Panc1 (cell line): ENCODE measurements around the gene FGF4. TPM values are rescaled to one million over a fixed set of nuclear protein-coding genes. Genes with fewer than 3 reads are reported as not detected.

Experiments
- ATAC-seq: fragments of 200-7000 bp; cut with Tn5 transposase; 2 replicates; pipeline ENCODE4 v1.9.1; 2020; ENCODE audit warnings: mild to moderate bottlenecking, moderate library complexity
- BruUV-seq: library from RNA; stranded (reverse); fragments of 400-500 nt; replicated peaks from 2 replicates; lab custom pipeline; 2021; lab: Mats Ljungman, UMichigan
- CTCF ChIA-PET: fragments of 300-600 bp; sonication (Branson Sonifier 250); formaldehyde crosslinking; loops from one replicate; lab custom pipeline; 2022; ENCODE audit warnings: antibody characterized with exemption; lab: Charles Lee
- POLR2A ChIA-PET: fragments of 300-600 bp; sonication (Branson Sonifier 250); formaldehyde crosslinking; loops from one replicate; lab custom pipeline; 2022; ENCODE audit warnings: antibody characterized with exemption; lab: Charles Lee
- DNase-seq: peaks from one replicate; pipeline ENCODE4 v3.0.0-alpha.2; 2010; ENCODE audit warnings: low read depth, low spot score
- H3K27ac ChIP-seq: 2 replicates; pipeline ENCODE4 v1.5.1; 2011; ENCODE audit warnings: mild to moderate bottlenecking, low read length, inconsistent platforms
- H3K27me3 ChIP-seq: fragments of 200-500 bp; sonication (Bioruptor generic); 2 replicates; pipeline ENCODE4 v1.6.0; 2014; ENCODE audit warnings: low read length, inconsistent platforms; ENCODE audit not compliant: control insufficient read depth, insufficient read depth
- H3K36me3 ChIP-seq: fragments of 200-500 bp; sonication (Bioruptor generic); 2 replicates; pipeline ENCODE4 v1.5.1; 2014; ENCODE audit warnings: inconsistent platforms, mild to moderate bottlenecking, low read length, moderate library complexity; ENCODE audit not compliant: control insufficient read depth, insufficient read depth
- H3K4me1 ChIP-seq: 2 replicates; pipeline ENCODE4 v1.5.1; 2011; ENCODE audit warnings: inconsistent platforms, mild to moderate bottlenecking, low read length, moderate library complexity; ENCODE audit not compliant: control insufficient read depth, insufficient read depth
- H3K4me3 ChIP-seq, 2 experiments: 2 replicates each; pipeline ENCODE4 v1.5.1; 2011 to 2012; ENCODE audit warnings: low read depth in 2 of 2, low read length in 2 of 2, mild to moderate bottlenecking in 2 of 2, inconsistent platforms in 1 of 2, moderate library complexity in 1 of 2
- H3K9me3 ChIP-seq: fragments of 200-500 bp; sonication (Bioruptor generic); 2 replicates; pipeline ENCODE4 v1.5.1; 2014; ENCODE audit warnings: low read depth, mild to moderate bottlenecking, inconsistent platforms, low read length, moderate library complexity; ENCODE audit not compliant: control insufficient read depth, insufficient read depth
- POLR2AphosphoS5 ChIP-seq: IDR thresholded peaks from 2 replicates; pipeline ENCODE4 v1.6.1; 2012; ENCODE audit warnings: mild to moderate bottlenecking, low read depth, low read length, moderate library complexity
- SIN3A ChIP-seq: IDR thresholded peaks from 2 replicates; pipeline ENCODE4 v1.6.1; 2012; ENCODE audit warnings: low read depth, mild to moderate bottlenecking, low read length, moderate library complexity, borderline replicate concordance; ENCODE audit not compliant: insufficient read depth
- TCF7L2 ChIP-seq: IDR thresholded peaks from 2 replicates; pipeline ENCODE4 v1.6.1; 2011; ENCODE audit warnings: mild to moderate bottlenecking, low read depth, low read length, inconsistent platforms
- in situ Hi-C: cut with HindIII; loops from 2 replicates; pipeline ENCODE4 v1.10.0; 2016; ENCODE audit warnings: low sequenced_read_pairs, low pct_unique_long_range_greater_than_20kb
- intact Hi-C: fragments of 100-400 bp; cut with micrococcal nuclease; formaldehyde crosslinking; loops from one replicate; pipeline ENCODE4 v1.10.0; 2022; ENCODE audit not compliant: unreplicated experiment
- total RNA-seq: library from RNA; stranded (reverse); gene quantifications from one replicate; pipeline ENCODE4 v1.2.1, GENCODE V29; 2021; ENCODE audit not compliant: unreplicated experiment
- TF ChIP-seq, protein P1 (sequence below), 2 experiments: IDR thresholded peaks; 2 replicates each; pipeline ENCODE4 v1.6.1; 2011 to 2012; ENCODE audit warnings: low read depth in 2 of 2, control low read depth in 1 of 2, low read length in 1 of 2, mild to moderate bottlenecking in 1 of 2, moderate library complexity in 1 of 2; ENCODE audit not compliant: insufficient read depth in 1 of 2
- TF ChIP-seq, protein P2 (sequence below): fragments of 450-650 bp; IDR thresholded peaks from 2 replicates; pipeline ENCODE4 v1.5.1; 2017; ENCODE audit warnings: mild to moderate bottlenecking

The FGF4 gene
- total RNA-seq, 1 experiment from 2014 or later: not detected

GRCh38 chr11:69746140-69746539, 29.0 kb downstream of the FGF4 start:
- CTCF ChIA-PET: no interaction called here
- intact Hi-C loops (no loop called here), in situ Hi-C loops (no loop called here)
- no peak for ATAC-seq
- Histone ChIP-seq H3K36me3 (no peaks in the 10 kb centered on the region), H3K4me1 (no peaks in the 10 kb centered on the region), H3K9me3 (no peaks in the 10 kb centered on the region), H3K27me3 (no peaks in the 10 kb centered on the region), H3K27ac (no peak overlapping the region), H3K4me3 (no peak overlapping the region)
- POLR2A ChIA-PET: no interaction called here
- no peak for DNase-seq
- no TSS peak for BruUV-seq
- TF ChIP-seq SIN3A (no peak), POLR2AphosphoS5 (no peak), TCF7L2 (no peak)
- TF ChIP-seq, protein P1, sequence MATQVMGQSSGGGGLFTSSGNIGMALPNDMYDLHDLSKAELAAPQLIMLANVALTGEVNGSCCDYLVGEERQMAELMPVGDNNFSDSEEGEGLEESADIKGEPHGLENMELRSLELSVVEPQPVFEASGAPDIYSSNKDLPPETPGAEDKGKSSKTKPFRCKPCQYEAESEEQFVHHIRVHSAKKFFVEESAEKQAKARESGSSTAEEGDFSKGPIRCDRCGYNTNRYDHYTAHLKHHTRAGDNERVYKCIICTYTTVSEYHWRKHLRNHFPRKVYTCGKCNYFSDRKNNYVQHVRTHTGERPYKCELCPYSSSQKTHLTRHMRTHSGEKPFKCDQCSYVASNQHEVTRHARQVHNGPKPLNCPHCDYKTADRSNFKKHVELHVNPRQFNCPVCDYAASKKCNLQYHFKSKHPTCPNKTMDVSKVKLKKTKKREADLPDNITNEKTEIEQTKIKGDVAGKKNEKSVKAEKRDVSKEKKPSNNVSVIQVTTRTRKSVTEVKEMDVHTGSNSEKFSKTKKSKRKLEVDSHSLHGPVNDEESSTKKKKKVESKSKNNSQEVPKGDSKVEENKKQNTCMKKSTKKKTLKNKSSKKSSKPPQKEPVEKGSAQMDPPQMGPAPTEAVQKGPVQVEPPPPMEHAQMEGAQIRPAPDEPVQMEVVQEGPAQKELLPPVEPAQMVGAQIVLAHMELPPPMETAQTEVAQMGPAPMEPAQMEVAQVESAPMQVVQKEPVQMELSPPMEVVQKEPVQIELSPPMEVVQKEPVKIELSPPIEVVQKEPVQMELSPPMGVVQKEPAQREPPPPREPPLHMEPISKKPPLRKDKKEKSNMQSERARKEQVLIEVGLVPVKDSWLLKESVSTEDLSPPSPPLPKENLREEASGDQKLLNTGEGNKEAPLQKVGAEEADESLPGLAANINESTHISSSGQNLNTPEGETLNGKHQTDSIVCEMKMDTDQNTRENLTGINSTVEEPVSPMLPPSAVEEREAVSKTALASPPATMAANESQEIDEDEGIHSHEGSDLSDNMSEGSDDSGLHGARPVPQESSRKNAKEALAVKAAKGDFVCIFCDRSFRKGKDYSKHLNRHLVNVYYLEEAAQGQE (IDR thresholded peaks at IDR 0.05; ENCODE audit: insufficient read depth in 1 of 2, low read depth in 2 of 2, low read length in 1 of 2): no peak
- TF ChIP-seq, protein P2, sequence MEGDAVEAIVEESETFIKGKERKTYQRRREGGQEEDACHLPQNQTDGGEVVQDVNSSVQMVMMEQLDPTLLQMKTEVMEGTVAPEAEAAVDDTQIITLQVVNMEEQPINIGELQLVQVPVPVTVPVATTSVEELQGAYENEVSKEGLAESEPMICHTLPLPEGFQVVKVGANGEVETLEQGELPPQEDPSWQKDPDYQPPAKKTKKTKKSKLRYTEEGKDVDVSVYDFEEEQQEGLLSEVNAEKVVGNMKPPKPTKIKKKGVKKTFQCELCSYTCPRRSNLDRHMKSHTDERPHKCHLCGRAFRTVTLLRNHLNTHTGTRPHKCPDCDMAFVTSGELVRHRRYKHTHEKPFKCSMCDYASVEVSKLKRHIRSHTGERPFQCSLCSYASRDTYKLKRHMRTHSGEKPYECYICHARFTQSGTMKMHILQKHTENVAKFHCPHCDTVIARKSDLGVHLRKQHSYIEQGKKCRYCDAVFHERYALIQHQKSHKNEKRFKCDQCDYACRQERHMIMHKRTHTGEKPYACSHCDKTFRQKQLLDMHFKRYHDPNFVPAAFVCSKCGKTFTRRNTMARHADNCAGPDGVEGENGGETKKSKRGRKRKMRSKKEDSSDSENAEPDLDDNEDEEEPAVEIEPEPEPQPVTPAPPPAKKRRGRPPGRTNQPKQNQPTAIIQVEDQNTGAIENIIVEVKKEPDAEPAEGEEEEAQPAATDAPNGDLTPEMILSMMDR: no peak

GRCh38 chr11:69745201-69745600, 29.9 kb downstream of the FGF4 start:
- TF ChIP-seq, protein P2: no peak
- TF ChIP-seq, protein P1 (IDR thresholded peaks at IDR 0.05; ENCODE audit: insufficient read depth in 1 of 2, low read depth in 2 of 2, low read length in 1 of 2): no peak
- TF ChIP-seq SIN3A: no peak
- TF ChIP-seq TCF7L2: no peak
- TF ChIP-seq POLR2AphosphoS5: no peak
- no peaks in the 10 kb centered on the region for H3K9me3 ChIP-seq
- intact Hi-C loops: no loop called here
- BruUV-seq: no TSS peak
- DNase-seq (no peak), ATAC-seq (no peak)
- no peak overlapping the region for H3K4me3 ChIP-seq
- ChIA-PET CTCF (no interaction called here), POLR2A (no interaction called here)
- H3K27me3 ChIP-seq: no peaks in the 10 kb centered on the region
- H3K27ac ChIP-seq: no peak overlapping the region
- in situ Hi-C loops: no loop called here
- H3K4me1 ChIP-seq: no peaks in the 10 kb centered on the region
- H3K36me3 ChIP-seq: no peaks in the 10 kb centered on the region
